Ovary (tissue), 3 donors: Measurements from ENCODE around the gene DEF6.

Experiments used
- CTCF ChIP-seq, 3 donors: fragments of 450-650 bp in 2 of 3; fragments of 200-600 bp in 1 of 3; IDR thresholded peaks; one replicate each; pipeline versions ENCODE4 v1.5.1 to v1.8.0; 2016 to 2022; ENCODE audit warnings: antibody characterized with exemption in 3 of 3, mild to moderate bottlenecking in 1 of 3
- EP300 ChIP-seq: sonication (generic); formaldehyde crosslinking; IDR thresholded peaks from one replicate; pipeline ENCODE4 v1.6.1; 2017; ENCODE audit warnings: antibody characterized with exemption
- POLR2A ChIP-seq: fragments of 450-650 bp; IDR thresholded peaks from one replicate; pipeline ENCODE4 v1.6.1; 2017; ENCODE audit warnings: antibody characterized with exemption, mild to moderate bottlenecking, moderate library complexity
- donor health status: DM: no; HTN: no; CAD: no.

GRCh38 chr6:35259194-35259947, 38.2 kb upstream of the DEF6 start, which contains the start of gene ZNF76:
- TF ChIP-seq CTCF (IDR thresholded peaks at IDR 0.05) (peak in 2 of 3 donors; percentile 25 to 75), POLR2A (peak; percentile 86), EP300 (no peak)
